Stimulated activated CD8-positive, alpha-beta memory T cell treated with anti-CD3 and anti-CD28 coated beads, Interleukin-2, amount 100 ng/mL, for 48 hours (primary cell): ENCODE results near the gene E2F6.
A peak's percentile ranks its signal among the peaks of the same experiment; 100 is the strongest.

ENCODE experiments used
- DNase-seq, 2 donors: peaks; one replicate each; pipeline ENCODE4 v3.0.0-alpha.2; 2020; ENCODE audit warnings: low read depth in 2 of 2

The E2F6 gene, protein sequence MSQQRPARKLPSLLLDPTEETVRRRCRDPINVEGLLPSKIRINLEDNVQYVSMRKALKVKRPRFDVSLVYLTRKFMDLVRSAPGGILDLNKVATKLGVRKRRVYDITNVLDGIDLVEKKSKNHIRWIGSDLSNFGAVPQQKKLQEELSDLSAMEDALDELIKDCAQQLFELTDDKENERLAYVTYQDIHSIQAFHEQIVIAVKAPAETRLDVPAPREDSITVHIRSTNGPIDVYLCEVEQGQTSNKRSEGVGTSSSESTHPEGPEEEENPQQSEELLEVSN

DNA sequence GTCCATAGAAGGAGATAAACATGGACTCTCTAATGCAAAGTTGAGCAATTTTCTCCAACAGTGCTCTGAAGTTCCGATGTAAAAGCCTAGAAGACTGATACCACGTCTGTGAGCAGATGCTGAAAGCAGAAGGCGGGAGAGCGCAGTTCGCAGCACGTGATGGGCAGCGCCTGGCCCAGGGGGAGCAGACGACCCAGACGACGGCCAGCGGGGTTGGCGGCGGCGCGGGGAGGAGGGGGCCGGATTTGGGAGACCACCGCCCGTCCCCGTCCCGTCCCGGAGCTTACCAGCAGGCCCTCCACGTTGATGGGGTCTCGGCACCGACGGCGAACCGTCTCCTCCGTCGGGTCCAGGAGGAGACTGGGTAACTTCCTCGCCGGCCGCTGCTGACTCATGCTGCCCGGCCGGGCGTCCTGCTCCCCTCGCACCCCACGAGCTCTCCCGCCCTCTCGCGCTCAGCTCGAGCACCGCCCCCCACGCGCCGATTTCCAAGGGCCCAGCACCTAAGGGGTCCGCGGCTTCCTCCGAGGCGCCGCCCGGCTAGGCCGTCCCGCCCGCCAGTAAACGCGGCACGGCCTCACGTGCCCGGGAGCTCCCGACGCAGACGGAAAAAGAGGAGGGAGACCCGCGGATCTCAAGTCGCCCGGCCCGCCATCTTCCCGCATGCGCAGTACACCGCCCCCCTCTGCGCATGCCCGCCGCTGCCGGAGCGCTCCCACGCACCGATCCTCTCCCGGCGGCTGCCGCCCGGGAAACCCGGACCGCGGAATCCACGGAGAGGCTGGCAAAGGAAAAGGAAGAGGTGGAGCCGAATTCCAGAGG, at the start of gene E2F6:
TSS of gene E2F6 (minus strand) at position 677 of the 822 bp plus-strand sequence. CDS start at position 395, 282 bp downstream.
- peak; percentile 80 to 83 for DNase-seq

DNA sequence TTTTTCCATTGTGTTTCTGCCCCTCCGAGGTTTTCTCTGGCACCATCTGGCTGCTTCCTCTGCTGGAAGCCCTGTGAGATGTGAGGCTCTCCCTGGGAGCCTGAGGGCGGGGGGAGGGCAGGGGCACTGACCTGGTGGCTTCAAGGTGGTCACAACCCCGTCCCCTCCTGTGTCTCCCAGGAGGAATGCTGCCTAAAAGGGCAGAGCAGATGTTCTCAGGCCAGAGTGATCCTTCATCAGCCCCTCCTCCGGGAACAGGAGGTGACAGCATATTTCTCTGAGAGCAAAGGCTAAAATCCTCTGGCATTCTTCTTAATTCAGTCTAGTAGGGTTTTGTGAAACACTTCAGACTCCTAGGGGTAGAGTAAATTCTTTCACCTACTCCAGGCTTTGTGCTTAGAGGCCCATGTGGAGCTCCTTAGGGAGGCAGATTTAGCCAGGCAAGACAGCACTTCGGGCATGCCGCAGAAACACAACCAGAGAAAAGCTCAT, 49.6 kb upstream of the E2F6 start:
- DNase-seq, result no peak

DNA sequence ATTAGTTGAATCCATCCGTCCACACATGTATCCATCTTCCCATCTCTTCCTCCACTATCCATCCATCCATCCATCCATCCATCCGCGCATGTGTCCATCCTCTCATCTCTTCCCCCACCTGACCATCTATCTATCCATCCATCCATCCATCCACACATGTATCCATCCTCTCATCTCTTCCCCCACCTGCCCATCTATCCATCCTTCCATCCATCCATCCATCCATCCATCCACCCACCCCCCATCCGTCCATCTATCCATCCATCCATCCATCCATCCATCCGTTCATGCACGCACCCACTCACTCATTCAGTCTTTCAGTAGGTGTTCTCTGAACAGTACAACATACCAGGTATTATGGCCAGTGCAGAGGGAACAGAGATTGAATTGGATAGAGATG, 48.9 kb upstream of the E2F6 start:
- no peak for DNase-seq

GRCh38 chr2:11514081-11514730, 48.2 kb upstream of the E2F6 start:
- DNase-seq, result no peak

DNA sequence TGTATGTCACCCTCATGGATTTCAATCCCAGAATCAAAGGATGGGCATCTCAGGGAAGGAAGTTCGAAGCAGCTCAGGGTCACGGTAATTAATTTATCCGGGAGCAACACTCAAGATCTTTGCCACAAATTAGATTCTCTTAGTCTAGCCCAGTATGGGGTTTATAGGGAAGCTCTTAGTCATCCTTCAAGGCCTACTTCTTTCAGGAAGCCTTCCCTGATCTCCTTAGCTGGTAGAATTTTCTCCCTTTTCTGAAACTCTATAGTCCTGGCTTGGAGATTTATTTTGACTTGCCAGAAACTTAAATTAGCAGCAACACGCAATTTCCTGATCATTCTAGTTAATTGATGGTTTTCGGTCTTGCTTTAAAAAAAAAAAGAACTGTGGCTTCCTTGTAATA, 47.4 kb upstream of the E2F6 start:
- no peak for DNase-seq

GRCh38 chr2:11512431-11512830, 46.5 kb upstream of the E2F6 start:
- no peak for DNase-seq

DNA sequence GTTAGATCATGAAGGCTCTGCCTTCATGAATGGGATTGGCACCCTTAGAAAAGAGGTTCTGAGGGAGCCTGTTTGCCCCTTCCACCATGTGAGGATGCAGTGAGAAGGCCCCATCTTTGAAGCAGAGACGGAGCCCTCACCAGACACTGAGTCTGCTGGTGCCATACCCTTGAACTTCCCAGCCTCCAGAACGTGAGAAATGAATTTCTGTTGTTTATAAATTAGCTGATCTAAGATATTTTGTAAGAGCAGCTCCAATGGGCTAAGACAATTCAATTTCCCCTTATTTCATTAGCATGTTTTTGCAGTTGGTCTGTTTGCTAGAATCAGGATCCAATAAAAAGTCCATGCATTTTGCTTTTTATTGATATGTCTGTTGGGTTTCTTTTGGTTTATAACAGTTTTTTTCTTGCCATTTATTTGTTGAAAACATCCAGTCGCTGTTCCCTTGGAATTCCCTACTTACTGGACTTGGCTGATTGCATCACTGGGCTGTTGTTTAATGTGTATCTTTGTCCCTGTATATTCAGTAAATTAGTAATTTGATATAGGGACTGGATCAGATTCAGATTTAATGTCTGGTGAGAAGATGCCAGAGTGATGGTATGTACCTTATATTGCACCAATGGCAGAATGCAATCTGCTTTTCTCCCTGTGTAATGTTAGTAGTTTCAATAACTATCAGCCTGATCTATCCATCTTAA, 43.8 kb upstream of the E2F6 start:
- DNase-seq, result no peak

DNA sequence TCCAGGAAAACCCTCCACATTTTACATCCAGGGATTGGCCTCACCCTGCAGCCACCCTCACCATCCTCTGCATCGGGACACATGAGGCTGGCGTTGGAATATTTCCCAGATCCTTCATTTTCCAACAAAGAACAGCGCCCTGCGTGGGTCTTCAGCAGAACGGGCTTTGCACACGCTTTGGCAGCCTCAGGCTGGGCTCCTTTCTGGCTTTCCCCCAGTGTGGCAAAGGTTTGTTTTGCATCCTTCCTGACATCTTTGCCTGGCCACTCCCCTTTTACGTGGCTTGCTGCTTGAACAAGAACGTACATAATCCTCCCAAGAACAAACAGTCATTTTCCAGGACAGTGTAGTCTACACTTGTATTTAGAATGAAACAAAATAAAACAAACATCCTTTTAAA, 42.3 kb upstream of the E2F6 start:
- DNase-seq, result no peak

DNA sequence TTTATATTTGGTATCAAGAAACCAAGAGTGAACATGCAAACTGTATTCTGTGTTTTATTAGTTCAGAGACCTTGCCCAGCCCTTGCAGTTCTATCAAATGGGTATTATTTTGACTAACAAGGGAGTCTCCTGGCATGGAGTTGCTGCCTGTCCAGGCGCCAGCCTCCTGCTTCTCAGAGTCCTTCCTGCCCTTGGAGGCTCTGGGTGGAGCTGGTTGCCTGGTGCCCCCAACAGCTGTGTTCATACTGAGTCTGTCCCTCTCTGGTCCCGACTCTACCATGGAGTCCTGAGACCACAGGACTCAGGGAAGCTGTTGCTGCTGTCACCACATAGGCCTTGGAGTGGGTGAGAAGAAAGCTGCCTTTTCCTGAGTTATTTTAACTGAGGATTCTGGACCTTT, 41.6 kb upstream of the E2F6 start:
- DNase-seq, result no peak

GRCh38 chr2:11506611-11506969, 40.6 kb upstream of the E2F6 start:
- DNase-seq, result no peak

DNA sequence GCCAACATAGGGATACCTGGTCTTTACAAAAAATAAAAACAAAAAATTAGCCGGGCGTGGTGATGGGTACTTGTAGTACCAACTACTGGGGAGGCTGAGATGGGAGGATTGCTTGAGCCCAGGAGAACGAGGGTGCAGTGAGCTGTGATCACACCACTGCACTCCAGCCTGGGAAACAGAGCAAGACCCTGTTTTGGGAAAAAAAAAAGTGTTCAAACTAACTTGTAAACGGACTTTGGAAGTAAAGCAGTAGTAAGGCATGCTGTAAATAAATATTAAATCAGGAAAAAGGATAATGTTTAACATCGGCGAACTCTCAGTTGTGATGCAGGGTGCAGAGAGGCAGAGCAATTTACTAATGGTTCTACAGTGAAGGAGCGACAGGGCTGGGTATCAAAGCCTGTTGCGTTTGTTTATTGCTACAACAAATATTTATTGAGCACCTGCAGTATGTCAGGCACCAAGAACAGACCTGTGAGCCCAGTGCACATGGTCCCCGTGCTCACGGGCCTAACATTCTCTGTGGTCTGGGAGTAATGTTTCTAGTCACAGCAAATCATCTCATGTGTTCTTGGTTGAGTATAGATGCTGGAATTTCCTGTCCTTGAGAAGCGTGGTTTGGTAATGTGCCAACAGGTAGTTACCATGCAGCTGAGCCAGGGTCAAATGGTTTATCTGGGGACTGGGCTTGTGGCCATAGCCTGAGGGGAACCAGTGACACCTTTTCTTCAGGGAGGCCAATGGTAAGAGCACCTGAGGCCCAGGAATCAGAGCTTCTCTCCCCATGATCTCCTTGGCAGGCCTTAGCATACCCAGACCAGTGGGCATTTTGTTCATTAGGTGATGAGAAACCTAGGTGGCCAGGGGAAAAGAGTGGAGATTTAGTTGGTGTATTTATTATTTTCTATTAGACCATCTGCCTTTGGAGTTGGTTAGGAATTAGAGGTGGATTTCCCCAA, 40.0 kb upstream of the E2F6 start:
- no peak for DNase-seq

DNA sequence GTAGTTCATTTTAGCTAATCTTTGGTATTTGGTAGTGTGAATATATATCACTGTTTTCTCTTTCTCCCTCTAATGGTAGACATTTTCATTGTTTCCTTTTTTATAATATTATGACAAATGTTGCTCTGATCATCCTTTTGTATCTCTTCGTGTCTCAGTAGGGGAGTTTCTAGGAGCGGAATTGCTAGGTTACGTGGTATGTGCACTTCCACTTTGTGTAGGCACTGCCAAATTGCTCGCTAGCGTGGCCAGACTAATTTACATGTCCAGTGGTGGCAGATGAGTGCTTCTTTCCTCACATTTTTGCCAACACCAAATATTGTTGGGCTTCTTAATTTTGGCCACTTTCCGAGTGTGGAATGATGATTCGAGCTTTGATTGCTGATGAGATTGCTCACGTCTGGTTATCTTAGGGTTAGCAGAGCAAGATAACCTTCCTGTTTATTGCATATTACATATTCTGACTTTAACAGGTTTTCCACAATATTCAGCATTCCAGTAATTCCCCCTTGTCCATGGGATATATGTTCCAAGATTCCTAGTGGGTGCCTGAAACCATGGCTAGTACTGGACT, 37.5 kb upstream of the E2F6 start:
- DNase-seq, result no peak

DNA sequence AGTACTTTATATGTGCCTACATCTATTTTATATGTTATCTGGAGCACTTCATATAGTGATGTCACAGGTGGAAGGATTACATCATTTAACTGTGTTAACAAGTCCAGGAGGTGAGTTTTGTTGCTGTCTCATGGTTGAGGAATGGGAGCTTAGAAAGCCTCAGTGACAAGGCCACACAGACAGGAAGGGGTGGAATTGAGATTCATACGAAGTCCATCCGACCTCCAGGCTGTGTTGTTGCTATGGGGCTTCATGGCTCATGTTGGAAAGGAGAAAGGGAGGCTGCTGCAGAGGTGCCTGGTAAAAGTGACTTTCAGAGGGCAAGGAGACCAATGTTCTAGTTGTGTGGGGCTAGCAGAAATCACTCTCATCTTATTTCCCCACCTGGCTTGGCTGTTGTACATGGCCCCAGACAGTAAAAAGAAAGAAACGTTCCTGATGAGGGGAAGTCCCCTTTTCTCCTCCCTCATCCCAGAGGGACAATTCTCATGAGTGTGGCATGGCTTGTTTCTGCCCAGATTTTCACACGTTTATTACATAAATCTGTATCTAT, 36.9 kb upstream of the E2F6 start:
- no peak for DNase-seq

DNA sequence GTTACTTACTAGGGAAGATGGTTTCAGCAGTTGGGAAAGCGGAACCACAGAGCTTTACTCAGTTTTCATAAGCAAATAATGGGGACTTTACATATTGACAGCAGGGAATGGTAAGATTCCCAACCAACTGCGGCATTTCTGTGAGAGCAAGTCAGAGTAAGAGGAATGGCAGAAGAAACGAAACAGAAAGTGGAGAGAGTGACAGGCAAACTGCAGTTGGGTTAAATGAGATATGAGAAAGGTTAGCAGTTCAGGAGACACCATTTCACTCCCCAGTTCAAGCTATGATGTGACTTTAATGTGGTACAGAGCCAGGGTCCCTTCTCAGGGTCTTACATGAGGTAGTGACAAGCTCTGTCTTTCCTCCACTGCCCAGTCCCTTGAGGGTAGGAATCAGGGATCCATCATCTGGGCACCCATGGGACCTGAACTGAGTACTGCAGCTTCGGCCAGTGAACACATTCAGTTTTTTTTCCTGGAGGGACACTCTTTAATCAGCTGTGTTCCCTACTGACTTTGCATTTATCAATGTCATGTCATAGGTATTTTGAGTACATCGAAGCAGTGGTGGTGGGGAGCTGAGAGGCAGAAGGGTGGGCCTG, 34.8 kb upstream of the E2F6 start:
- DNase-seq, result no peak

DNA sequence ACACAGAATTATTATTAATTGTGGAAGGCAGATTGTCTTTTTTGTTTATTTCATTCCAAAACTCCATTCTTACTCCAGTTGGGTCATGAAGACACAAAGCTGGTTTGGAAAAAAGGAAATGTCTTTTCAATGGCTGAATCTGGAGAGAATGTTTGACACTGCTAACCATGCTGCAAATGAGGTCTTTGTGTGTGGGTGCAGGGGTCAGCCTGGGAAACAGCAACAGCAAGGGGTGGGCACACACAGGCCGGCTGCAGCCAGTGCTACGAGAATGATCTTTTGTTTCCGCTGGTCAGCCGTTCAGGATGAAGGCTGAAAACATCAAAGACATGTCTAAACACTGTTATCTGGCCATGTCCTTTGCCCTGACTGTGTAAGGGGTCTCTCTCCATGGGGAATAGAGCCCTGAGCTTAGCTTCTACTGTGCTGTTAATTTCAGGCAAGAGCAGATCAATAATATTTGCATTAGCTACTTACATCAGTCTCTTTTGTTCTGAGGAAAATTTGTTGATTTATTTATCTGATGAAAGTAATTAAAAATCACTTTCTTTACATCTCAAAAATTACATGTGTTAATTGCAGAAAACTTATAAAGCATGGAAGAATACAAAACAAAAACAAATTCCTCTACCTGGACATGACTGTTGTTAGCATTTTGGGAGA, 33.3 kb upstream of the E2F6 start:
- DNase-seq, result no peak

DNA sequence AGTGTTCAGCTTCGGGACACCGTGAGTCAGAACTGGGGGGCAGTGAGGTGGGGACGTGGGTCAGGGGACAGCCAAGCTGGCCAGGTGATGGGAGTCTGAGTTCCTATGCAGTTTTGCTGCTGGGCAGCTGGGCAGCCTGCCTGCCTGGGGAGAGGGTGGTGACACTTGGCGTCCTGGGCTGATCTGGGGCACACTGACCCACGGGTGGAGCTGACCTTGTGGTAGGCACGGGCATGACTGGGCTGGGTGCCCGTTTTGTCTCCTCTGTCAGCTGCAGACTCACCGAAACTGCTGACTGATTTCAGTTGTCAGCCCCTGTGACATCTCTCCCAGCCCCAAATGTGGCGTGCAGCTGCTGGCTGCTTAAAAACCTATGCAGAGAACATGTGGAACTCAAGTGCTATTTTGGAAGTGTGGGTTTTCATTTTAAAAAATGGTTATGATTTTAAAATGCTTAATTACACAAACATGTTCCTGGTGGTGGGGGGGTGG, 32.6 kb upstream of the E2F6 start:
- no peak for DNase-seq

GRCh38 chr2:11495844-11496681, 30.1 kb upstream of the E2F6 start:
- DNase-seq, result no peak

- no peak for DNase-seq
Observed at GRCh38 chr2:11494310-11494709, 28.3 kb upstream of the E2F6 start.
